GM20431 (cell line): Measurements from ENCODE around the gene DAPK2.

Source experiments
- in situ Hi-C: fragments of 300-500 bp; cut with MseI, MboI; formaldehyde crosslinking; loops from one replicate; pipeline ENCODE4 v1.15.0; 2020; ENCODE audit warnings: low sequenced_read_pairs; ENCODE audit not compliant: unreplicated experiment

Gene DAPK2

DNA sequence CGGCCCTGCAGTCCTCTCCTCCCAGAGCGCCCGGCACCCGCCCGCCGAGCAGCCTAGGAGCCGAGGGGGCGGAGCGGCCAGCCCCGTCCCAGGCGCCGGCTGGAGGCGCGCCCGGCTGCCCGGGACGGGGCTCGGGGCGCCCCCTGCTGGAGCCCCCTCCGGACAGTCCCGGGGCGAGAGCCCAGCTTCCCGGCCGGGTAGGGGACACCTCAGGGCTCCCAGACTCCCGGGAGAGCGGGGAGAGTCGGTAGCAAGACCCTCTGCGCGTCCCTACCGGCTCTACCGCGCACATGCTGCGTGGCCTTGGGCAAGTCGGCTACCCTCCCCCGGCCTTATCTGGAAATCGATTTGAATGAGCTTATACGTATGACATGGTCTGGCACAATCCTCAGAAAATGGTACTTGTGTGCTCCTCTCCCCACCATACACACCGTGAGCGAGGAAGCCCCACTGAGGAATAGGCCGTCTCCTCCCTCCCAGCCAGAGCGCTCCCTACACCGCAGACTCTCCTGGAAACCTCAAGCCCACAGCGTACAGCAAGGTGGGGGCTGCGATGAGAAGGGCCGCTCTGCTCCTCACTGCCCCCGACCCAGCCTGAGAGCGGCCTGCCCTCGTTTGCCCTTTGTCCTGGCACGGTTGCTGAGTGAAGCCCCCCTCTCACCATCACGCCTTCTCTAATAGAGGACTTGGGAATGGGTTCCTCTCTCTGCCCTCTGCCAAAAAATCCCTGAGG, at the start of gene DAPK2:
DAPK2 (minus strand) TSS at position 65 of the 733 bp plus-strand sequence. CDS start 6,224 bp downstream, outside the sequence.
- in situ Hi-C loops: no loop called here

DNA sequence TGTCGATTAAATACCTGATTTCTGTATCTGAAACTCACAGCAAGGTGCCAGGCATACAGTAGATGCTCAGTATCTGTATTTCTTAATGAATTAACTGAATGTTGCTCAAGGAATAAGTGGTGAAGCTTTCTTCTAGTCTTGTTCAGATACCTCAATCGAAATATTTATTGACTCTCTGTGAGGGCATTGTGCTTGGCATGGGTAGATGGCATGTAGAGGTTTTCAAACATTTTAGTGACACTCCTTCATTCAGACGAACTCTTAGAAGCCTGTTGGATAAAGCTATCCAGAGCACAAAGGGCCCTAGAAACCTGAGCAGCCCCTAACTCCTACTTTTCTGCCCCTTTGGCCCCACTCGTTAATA, 49.1 kb upstream of the DAPK2 start:
- in situ Hi-C loops: no loop called here

DNA sequence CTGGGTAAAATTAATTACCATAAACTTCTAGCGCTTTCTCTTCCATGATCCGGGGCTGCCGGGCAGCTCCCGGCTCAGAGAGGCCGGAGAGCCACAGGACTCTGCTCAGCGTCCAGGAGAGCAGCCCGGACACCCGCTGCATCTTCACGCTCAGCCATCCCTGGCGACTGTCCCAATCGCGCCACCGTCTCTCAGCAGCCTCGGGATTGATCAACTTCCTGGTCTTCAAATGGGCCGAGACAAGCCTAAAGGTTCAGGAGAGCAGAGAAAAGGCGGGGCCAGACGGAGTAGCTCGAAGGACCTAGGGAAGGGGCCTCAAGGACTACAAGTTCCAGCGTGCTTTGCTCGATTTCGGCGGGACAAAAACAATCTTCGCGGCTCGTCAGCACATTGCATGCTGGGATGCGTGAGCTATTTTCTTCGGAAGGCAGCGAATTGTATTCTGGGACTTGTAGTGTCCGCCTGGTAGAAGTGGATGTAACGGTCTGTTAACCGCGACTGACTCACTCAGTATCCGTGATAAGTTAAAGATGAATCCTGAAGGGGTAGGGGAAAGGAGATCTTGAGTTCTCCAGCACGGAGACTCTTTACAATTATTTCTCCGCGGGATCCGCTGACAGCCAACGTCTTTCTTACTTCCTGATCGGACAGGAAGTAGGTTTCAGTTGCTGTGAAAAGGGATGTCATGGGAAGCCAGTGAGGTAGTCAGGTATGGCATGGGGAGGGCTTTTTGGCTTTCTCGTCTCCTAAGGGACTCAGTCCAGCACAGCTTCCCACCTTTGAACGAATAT, 47.5 kb upstream of the DAPK2 start, which contains the start of gene CIAO2A:
CIAO2A (minus strand) TSS at position 212 of the 791 bp plus-strand sequence; CDS start at position 142, 70 bp downstream.
- in situ Hi-C loops: no loop called here

DNA sequence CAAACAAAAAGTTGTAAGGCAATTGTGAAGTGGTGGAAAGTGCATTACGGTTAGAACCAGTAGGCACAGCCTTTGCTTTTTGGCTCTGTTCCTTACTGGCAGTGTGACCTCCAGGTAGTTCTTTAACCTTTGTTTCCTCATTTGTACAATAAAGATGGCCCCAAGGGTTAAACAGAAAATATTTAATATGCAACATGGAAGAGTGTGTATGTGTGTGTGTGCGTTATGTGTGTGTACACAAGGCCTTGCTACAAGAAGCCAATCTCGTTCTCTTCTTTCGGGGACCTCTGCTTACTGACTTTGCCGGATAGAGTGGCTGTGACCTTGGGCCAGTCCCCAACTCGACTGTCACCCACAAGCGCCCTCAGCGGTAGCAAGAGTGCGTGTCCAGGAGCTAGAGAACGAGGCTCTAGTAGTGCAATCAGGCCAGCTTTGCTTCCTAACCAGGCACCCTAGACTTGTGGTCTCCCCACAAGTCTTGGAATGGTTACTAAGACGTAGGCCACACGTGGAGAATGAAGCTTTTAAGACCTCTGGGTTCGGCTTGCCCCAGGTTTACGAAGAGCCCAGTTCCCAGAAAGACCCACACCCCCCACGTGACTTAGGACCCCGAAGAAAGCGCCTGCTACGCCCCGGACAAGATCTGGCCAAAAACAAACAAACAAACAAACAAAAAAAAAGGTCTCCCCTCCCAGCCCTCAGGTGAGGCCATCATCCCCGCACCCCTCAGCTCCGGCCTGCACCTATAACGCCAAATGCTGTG, 46.8 kb upstream of the DAPK2 start:
- in situ Hi-C loops: no loop called here

DNA sequence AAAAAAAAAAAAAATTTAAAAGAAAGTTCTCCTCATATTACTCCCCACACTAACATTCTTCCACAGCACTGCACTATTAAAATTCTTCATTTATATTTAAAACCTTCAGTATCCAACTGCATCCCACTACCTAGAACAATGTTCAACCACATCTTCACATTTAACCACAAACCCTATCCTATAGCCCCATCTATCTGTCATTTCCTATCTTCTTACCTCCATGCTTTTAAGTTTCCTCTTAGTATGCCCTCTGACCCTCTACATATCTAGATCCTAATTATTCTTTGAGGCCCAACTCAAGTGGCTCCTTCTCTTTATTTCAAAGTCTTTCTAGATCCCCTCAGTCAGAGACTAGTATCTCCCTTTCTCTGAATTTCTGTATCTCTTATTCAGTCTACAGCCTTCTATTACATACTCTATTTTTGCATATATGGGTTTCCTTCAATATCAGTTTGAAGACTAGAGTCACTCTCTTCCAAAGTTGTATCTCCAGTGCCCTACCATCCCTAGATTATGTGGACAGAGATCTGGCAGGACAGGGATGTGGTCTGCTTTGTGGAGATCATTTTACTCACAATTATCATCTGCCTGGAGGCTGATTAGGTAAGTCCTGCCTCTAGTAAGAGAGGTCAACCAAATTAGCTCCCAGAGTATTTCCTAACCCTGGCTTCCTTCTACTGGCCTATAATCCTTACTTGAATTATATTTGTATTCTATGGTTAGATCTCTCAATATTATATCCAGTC, 46.0 kb upstream of the DAPK2 start:
- in situ Hi-C loops: no loop called here

DNA sequence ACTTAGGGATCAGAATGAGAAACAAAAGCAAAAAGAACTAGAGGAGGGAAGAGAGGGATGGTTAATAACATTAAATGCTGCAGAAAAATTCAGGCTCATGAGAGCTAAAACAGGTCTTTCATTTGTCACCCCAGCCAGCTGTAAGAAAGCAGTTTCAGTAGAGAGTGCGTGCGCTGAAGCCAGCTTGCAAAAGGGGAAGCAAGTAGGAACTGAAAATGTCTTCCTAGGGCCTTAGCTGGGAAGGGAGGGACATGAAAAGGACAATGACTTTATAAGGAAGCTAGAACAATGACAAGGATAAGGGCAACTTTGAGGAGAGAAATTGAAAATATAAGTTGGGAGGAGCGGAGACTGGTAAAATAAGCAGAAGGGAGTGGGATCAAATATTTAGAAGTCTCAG, 44.2 kb upstream of the DAPK2 start:
- in situ Hi-C loops: no loop called here

DNA sequence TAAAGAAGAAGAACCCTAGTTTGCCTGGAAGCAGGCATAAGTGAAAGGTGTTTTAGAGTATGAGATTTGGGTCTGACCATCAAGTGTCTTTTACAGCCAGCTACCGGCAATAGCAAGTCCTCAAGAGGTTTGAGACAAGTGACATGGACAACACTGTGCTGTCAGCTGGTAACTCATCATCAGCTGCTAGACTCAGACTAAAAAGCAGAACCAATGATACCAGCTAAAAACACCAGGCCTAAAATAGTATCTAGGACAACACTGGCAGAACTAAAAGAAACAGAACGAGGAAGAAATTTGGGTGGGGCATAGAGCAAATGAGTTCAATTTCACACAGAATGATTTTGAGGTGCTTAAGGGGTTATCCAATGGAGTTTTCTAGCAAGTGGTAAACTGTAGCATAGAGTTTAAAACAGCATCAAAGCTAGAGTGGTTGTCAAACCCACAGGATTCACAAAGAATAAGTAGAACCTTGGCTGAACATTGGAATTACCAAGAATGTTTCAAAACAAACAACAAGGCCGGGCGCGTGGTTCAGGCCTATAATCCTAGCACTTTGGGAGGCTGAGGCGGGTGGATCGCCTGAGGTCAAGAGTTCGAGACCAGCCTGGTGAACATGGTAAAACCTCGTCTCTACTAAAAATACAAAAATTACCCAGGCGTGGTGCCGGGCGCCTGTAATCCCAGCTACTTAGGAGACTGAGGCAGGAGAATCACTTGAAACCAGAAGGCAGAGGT, 43.4 kb upstream of the DAPK2 start:
- in situ Hi-C loops: no loop called here

DNA sequence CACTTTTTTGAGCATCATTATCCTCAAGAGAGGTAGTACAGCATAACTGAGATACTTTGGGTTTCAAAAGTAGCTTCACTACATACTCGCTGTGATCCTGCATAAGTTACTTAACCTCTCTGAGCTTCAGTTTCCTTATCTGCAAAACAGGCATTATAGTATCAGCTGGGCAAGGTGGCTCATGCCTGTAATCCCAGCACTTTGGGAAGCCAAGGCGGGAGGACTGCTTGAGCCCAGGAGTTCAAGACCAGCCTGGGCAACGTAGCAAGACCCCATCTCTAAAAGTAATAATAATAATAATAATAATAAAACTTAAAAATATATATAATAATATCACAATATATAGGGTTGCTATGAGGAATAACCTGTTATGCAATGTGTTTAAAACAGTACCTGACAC, 36.5 kb upstream of the DAPK2 start:
- in situ Hi-C loops: no loop called here

DNA sequence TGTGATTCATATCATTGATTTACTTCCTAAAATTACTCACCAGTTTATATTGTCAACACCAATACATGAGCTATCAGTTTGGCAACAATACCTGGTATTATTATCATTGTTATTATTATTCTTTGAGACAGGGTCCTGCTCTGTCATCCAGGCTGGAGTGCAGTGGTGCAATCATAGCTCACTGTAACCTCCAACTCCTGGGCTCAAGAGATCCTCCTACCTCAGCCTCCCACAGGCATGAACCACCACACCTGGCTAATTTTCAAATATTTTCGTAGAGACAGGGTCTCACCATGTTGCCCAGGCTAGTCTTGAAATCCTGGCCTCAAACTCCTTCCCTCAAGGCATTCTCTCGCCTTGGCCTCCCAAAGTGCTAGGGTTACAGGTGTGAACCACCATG, 27.2 kb upstream of the DAPK2 start:
- in situ Hi-C loops: loop anchor here (25.0 kb wide), 2 partner anchors 311 to 461 kb away; no protein-coding TSS in a partner anchor

DNA sequence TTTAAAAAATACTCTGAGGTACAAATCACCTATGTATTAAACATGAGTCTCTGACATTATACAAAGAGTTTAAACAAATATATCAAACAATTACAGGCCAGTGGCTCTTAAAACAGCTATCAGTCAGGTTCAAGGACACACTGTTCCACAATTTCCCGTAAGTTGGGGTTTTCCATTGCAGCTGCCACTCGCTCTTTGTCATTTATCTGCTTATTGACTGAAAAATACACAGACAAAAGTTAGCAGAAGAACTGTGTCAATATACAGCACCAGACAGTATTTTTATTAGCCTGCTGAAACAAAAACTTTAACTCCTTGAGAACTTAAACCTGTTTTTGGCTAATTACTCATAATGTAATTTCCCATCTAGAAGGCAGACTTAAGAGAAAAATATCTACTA, 26.5 kb upstream of the DAPK2 start:
- in situ Hi-C loops: loop anchor here (25.0 kb wide), 2 partner anchors 311 to 461 kb away; no protein-coding TSS in a partner anchor

DNA sequence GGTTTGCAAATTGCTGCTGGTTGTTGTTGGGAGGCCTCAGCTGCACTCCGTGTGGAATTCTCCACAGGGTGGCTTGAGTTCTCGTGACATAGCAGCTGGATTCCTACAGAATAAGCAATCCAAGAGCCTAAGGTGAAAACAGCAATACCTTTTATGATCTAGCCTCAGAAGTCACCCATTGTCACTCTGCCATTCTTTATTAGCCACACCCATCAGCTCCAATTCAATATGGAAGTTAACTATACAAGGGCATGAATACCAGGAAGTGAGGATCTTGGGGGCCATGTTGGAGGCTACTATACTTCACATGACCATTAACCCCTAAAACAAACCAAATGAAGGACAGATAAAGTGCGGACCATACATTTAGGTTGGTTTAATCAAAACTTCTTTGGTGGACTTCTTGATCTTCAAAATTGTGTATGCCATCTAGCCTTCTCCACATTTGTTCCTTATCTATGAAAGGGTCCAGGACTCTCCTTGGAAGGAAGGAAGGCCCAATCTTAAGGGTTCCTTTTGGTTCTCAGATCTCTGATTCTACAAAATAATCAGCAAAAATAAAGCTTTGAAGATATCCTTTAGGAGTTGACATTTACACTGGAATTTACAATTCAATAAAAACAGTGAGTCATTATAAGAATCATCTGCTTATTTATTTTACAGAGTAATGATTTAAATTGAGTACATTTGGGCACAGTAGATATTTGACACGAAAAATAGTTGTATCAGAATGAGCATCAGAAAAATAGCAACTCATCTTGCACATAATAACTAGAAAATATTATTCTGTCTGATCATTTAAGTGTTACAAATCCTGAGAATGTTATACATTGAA, 25.9 kb upstream of the DAPK2 start:
- in situ Hi-C loops: loop anchor here (25.0 kb wide), 2 partner anchors 310 to 460 kb away; no protein-coding TSS in a partner anchor

DNA sequence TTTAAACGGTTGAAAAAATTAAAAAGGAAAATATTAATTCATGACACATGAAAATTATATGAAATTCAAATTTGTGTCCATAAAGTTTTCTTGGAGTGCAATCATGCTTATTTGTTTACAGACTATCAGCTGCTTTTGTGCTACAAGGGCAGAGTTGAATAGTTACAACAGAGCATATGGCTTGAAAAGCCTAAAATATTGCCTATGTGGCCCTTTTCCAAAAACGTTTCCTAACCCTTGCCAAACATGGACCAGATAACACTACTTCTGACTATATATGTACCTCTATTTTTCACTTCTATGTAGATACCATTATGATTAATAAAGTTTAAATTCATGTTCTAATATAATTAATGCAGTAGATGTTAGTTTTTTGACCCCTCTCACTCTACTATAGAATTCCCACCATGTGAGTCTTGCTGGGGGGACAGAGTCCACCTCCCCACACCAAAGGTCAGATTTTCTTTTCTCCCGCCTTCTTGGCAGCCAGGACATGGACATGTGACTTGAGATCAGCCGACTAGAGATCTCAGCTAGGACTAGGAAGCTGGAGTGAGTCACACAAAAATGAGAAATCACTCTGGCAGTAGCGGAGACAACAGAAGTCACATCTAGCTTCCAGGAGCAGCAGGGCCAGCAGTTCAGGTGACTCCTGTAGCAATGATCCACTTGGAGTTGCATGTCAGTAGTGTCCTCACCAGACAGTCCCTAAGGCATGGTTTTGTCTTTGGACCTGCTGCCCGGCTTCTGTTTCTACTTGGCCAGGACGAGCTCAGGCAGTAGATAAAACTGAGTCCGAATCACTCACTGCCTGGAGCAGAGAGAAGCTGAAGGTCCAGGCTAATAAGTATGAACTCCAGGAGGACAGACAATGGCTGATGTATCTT, 24.9 kb upstream of the DAPK2 start:
- in situ Hi-C loops: loop anchor here (25.0 kb wide), 2 partner anchors 309 to 459 kb away; no protein-coding TSS in a partner anchor

DNA sequence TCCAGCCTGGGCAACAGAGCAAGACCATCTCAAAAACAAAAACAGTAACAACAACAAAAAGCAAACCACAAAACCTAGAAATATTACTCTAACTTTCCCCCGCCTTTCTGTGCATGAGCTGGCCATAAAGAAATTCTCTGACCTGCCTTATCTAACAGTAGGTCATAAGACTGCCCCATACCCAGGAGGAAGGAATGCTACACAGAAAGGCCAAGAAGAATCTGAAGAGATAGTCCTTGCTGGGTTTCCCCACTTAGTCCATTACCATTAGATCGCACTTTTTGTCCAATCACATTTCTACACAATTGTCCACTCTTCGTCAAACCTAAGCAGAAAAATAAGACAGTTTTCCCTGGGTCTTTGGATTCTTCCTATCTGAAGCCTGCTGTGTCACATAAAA, 23.8 kb upstream of the DAPK2 start:
- in situ Hi-C loops: loop anchor here (25.0 kb wide), 2 partner anchors 308 to 458 kb away; no protein-coding TSS in a partner anchor

DNA sequence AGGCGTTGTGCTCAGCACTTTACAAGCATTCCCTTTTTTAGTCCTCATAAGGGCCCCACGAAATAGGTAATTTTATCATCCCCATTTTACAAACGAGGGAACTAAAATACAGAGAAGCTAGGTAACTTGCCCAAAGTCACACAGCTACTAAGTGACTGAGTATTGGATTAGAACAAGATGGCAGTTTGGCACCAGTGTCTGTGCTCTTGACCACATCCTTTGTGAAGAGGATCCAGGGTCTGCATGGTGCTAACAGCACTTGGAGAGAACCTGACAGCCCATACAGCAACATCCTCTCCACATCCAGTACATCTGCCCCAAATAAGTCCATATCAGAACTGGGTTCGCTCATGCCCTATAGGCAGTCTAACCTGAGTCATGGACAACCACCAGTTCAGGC, 21.8 kb upstream of the DAPK2 start:
- in situ Hi-C loops: loop anchor here (25.0 kb wide), 2 partner anchors 306 to 456 kb away; no protein-coding TSS in a partner anchor

DNA sequence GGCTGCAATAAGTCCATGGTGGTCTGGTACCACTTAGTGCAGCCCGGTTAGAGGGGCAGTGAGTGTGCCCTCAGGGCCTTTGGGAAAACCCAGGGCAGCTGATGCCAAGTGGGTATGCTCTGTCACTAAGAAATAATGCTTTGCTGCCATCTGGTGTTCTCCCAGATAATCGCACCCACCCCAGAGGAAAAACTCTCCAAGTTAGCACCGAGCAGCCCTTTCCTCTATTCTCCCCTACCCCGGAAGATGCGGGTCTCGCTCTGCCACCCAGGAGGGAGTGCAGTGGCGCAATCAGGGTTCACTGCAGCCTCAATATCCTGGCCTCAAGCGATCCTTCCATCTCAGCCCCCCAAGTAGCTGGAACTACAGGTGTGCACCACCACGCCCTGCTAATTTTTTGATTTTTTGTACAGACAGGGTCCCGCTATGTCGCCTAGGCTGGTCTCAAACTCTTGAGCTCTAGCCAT, 21.3 kb upstream of the DAPK2 start:
- in situ Hi-C loops: loop anchor here (25.0 kb wide), 2 partner anchors 305 to 455 kb away; no protein-coding TSS in a partner anchor

DNA sequence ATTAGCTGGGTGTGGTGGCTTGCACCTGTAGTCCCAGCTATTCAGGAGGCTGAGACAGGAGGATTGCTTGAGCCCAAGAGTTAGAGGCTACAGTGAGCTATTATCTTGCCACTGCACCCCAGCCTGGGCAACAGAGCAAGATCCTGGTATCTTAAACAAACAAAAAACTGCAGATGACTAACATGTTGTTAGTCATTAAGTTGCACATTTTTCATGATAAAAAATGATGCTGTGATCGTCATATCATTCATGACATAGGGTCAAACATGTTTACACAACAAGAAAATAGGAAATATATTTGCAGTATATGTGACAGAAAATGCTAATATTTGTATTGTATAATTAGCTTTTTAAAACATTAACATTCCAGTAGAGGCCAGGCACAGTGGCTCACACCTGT, 20.2 kb upstream of the DAPK2 start:
- in situ Hi-C loops: loop anchor here (25.0 kb wide), 2 partner anchors 304 to 454 kb away; no protein-coding TSS in a partner anchor

DNA sequence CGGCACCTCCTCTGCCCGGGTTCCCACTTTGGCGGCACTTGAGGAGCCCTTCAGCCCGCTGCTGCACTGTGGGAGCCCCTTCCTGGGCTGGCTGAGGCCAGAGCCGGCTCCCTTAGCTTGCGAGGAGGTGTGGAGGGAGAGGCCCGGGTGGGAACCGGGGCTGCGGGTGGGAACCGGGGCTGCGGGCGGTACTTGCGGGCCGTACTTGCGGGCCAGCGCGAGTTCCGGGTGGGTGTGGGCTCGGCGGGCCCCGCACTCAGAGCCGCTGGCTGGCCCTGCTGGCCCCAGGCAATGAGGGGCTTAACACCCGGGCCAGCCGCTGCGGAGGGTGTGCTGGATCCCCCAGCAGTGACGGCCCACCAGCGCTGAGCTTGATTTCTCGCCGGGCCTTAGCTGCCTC, 14.4 kb upstream of the DAPK2 start:
- in situ Hi-C loops: loop anchor here (25.0 kb wide), 2 partner anchors 298 to 448 kb away; no protein-coding TSS in a partner anchor
